Measurements from ENCODE around the gene CNTNAP2.

GRCh38 chr7:147240468-147240867 lies 1123.9 kb downstream of the CNTNAP2 start:
- TF ChIP-seq CTCF (IDR thresholded peaks at IDR 0.05 in 4 of 5, conservative IDR thresholded peaks at IDR 0.05 in 1 of 5) (no peak), POLR2A (IDR thresholded peaks at IDR 0.05) (no peak)

Data from gastrocnemius medialis (tissue), 4 donors.